Measurements from ENCODE around the gene TSPAN15. TPM values are rescaled to one million over a fixed set of nuclear protein-coding genes. Genes with fewer than 3 reads are reported as not detected.

Gene TSPAN15
- total RNA-seq, 1 experiment from 2014 or later: 8.3 TPM

DNA sequence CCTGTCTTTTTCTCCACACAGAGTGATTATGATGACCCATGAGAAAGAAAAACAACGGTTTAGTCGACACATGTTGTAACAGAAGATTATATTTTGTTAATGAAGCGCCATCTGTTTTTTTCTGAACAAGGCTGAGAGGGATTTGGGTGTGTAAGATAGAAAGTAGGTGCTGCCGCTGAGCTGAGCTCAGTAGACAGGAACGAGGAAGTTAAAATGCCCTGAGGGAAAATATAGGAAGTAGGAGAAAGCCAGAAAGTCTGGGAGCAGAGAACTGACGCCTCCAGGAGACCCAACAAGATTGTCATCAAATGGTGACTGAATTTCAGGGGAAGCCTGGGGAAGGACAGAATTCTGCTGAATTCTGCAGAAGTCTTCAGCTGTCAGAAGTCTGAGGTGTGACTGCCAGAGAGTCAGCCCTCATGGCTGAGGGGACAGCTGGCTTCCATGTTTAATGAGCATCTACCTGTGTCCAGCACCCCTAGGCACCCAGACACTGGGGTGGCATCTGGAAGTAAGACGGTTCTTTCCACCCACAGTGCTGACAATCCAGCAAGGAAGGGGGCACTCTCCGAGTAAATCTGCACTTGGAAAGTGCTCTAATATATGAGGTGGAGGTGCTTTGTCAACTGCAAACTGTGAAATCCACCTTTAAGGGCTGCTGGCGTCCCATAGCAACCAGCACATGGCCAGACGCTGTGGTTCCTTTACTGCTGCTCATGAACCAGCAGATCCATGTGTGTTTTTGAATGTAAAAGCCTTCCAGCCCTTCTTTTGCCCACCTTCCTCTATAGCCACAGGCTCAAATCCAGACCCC lies 12.5 kb upstream of the TSPAN15 start (continued):
- no peak for TF ChIP-seq FOXJ3 (CRISPR knock-in tag; IDR thresholded peaks at IDR 0.05; ENCODE audit: borderline replicate concordance)
- TF ChIP-seq MXD4 (CRISPR knock-in tag; IDR thresholded peaks at IDR 0.05; ENCODE audit: borderline replicate concordance): no peak
- TF ChIP-seq, protein P1, sequence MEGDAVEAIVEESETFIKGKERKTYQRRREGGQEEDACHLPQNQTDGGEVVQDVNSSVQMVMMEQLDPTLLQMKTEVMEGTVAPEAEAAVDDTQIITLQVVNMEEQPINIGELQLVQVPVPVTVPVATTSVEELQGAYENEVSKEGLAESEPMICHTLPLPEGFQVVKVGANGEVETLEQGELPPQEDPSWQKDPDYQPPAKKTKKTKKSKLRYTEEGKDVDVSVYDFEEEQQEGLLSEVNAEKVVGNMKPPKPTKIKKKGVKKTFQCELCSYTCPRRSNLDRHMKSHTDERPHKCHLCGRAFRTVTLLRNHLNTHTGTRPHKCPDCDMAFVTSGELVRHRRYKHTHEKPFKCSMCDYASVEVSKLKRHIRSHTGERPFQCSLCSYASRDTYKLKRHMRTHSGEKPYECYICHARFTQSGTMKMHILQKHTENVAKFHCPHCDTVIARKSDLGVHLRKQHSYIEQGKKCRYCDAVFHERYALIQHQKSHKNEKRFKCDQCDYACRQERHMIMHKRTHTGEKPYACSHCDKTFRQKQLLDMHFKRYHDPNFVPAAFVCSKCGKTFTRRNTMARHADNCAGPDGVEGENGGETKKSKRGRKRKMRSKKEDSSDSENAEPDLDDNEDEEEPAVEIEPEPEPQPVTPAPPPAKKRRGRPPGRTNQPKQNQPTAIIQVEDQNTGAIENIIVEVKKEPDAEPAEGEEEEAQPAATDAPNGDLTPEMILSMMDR (IDR thresholded peaks at IDR 0.05): no peak
- no peak for TF ChIP-seq ZNF263 (CRISPR knock-in tag; IDR thresholded peaks at IDR 0.05; ENCODE audit: low read depth)
- TF ChIP-seq, protein P2, sequence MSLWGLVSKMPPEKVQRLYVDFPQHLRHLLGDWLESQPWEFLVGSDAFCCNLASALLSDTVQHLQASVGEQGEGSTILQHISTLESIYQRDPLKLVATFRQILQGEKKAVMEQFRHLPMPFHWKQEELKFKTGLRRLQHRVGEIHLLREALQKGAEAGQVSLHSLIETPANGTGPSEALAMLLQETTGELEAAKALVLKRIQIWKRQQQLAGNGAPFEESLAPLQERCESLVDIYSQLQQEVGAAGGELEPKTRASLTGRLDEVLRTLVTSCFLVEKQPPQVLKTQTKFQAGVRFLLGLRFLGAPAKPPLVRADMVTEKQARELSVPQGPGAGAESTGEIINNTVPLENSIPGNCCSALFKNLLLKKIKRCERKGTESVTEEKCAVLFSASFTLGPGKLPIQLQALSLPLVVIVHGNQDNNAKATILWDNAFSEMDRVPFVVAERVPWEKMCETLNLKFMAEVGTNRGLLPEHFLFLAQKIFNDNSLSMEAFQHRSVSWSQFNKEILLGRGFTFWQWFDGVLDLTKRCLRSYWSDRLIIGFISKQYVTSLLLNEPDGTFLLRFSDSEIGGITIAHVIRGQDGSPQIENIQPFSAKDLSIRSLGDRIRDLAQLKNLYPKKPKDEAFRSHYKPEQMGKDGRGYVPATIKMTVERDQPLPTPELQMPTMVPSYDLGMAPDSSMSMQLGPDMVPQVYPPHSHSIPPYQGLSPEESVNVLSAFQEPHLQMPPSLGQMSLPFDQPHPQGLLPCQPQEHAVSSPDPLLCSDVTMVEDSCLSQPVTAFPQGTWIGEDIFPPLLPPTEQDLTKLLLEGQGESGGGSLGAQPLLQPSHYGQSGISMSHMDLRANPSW (CRISPR knock-in tag; conservative IDR thresholded peaks at IDR 0.05; ENCODE audit: low read depth): no peak
- no peak for TF ChIP-seq SMAD4 (CRISPR knock-in tag; IDR thresholded peaks at IDR 0.05)
- TF ChIP-seq NFATC4 (CRISPR knock-in tag; IDR thresholded peaks at IDR 0.05): no peak
- no peak for TF ChIP-seq SMAD3 (CRISPR knock-in tag; IDR thresholded peaks at IDR 0.05; ENCODE audit: borderline replicate concordance)

DNA sequence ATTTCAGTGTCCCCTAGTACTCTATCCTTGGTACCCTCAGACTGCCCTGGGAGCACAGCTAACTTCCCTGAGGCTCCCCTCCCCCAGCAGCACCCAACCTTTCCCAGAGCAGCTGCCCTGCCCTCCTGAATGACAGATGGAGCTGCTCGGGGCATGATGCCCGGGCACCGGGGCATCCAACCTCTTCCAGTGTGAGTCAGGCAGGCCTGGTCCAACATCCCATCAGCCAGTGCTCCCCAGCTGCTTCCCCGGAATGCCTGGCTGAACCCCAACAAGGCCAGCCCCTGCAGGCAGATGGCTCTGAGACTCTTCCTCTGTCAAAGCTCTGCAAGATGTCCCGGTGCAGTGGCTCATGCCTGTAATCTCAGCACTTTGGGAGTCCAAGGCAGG lies 11.9 kb upstream of the TSPAN15 start:
- ATAC-seq (no peak), DNase-seq (ENCODE audit: low spot score) (no peak)
- Mint-ChIP-seq H3K36me3 (no peaks in the 10 kb centered on the region), H3K27ac (no peak overlapping the region), H3K4me3 (no peak overlapping the region), H3K9me3 (peaks cover 6% of the 10 kb centered on the region), H3K27me3 (ENCODE audit: low read depth) (peaks cover 7% of the 10 kb centered on the region), H3K4me1 (peaks cover 6% of the 10 kb centered on the region; the same call in 1 of the 2 replicates)
- TF ChIP-seq, protein P3, sequence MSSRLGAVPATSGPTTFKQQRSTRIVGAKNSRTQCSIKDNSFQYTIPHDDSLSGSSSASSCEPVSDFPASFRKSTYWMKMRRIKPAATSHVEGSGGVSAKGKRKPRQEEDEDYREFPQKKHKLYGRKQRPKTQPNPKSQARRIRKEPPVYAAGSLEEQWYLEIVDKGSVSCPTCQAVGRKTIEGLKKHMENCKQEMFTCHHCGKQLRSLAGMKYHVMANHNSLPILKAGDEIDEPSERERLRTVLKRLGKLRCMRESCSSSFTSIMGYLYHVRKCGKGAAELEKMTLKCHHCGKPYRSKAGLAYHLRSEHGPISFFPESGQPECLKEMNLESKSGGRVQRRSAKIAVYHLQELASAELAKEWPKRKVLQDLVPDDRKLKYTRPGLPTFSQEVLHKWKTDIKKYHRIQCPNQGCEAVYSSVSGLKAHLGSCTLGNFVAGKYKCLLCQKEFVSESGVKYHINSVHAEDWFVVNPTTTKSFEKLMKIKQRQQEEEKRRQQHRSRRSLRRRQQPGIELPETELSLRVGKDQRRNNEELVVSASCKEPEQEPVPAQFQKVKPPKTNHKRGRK (CRISPR knock-in tag; IDR thresholded peaks at IDR 0.05; ENCODE audit: borderline replicate concordance): no peak
- TF ChIP-seq TCF7 (CRISPR knock-in tag; IDR thresholded peaks at IDR 0.05; ENCODE audit: low read depth) (no peak), ZNF138 (CRISPR knock-in tag; conservative IDR thresholded peaks at IDR 0.05) (no peak), ZNF396 (CRISPR knock-in tag; IDR thresholded peaks at IDR 0.05; ENCODE audit: borderline replicate concordance) (no peak)
- TF ChIP-seq, protein P4, sequence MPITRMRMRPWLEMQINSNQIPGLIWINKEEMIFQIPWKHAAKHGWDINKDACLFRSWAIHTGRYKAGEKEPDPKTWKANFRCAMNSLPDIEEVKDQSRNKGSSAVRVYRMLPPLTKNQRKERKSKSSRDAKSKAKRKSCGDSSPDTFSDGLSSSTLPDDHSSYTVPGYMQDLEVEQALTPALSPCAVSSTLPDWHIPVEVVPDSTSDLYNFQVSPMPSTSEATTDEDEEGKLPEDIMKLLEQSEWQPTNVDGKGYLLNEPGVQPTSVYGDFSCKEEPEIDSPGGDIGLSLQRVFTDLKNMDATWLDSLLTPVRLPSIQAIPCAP (CRISPR knock-in tag; IDR thresholded peaks at IDR 0.05): no peak
- TF ChIP-seq, protein P5, sequence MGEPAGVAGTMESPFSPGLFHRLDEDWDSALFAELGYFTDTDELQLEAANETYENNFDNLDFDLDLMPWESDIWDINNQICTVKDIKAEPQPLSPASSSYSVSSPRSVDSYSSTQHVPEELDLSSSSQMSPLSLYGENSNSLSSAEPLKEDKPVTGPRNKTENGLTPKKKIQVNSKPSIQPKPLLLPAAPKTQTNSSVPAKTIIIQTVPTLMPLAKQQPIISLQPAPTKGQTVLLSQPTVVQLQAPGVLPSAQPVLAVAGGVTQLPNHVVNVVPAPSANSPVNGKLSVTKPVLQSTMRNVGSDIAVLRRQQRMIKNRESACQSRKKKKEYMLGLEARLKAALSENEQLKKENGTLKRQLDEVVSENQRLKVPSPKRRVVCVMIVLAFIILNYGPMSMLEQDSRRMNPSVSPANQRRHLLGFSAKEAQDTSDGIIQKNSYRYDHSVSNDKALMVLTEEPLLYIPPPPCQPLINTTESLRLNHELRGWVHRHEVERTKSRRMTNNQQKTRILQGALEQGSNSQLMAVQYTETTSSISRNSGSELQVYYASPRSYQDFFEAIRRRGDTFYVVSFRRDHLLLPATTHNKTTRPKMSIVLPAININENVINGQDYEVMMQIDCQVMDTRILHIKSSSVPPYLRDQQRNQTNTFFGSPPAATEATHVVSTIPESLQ (CRISPR knock-in tag; IDR thresholded peaks at IDR 0.05): no peak
- TF ChIP-seq, protein P1 (IDR thresholded peaks at IDR 0.05): no peak
- ChIA-PET POLR2A (no interaction called here), CTCF (interaction anchor here (0.7 to 1.5 kb wide), 8 partner anchors 11 to 205 kb away, joined by 3 to 10 read pairs (median 5); partner anchors contain the start of gene TSPAN15)

Measured in WTC11 (cell line).